ACHN (cell line): ENCODE results near the gene FNBP1L.
"Not testable (repeated sequence)": the region's sequence is repeated elsewhere in the genome, so short reads cannot be mapped to it uniquely, and the experiment has no call there.

ENCODE experiments used
- DNase-seq: peaks from one replicate; pipeline ENCODE4 v3.0.0-alpha.2; 2015
- in situ Hi-C: cut with HindIII; loops from 2 replicates; pipeline ENCODE4 v1.10.0; 2017; ENCODE audit warnings: low sequenced_read_pairs, low pct_ligation_motif_present, low pct_unique_long_range_greater_than_20kb

The FNBP1L gene

DNA sequence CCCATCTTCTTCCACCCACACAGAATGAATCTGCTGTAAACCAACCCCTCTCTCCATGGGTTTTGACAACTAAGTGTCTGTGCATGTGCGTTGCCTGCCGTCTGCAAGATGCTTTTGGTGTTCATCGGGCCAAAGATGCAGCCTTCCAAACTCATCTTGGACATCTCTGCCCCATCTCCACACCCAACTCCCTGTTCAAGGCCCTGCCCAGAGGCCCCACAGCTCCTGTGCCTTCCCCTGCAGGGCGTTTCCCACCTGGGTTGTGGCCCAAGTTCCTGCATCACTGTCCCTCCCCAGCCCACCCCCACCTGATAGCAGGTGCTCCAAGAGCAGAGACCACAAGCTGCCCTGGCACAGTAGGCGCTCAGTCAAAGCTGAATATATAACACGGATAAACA is 130.5 kb downstream of the FNBP1L start:
- in situ Hi-C loops, result no loop called here
- no peak for DNase-seq

DNA sequence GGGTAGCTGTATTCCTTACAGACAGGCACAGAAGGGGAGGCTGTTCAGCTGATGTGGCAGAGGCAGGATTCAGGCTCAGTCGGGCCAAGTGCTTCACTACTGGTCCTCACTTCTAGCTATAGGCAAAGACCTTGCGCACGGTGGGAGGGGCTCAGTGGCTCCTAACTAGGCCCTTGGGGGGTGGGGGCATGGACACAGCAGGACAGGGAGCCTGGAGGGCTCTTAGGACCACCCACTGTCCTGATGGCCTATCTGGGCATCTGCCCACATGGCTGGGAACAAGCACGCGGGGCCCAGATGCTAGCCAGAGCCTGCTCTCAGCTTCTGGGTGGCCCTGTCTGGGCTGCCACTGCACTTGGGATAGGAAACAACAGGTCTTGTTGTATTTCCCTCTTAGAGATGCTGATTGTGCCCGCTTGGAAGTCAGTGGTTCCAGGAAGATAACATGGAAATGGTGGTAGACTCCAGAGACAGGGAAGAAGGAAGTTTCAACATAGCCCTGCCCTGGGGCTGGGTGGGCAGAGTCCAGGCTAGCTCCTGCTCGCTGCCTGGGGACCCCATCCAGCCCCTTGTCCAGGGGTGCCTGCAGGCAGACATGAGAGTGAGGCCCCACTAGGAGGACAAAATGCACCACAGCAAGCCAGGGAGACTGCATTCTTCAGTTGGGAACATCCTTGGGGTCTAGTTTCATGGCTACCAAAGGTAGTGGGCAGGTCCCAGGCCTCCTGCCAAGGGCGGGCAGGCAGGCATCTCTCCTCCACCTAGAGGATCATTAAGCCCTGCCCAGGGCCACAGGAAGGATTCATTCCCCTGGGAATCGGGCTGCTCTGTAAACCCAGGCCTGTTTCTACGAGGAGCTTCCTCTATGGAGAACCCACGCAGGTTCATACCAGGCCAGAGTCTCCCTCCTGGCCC is 131.2 kb downstream of the FNBP1L start:
- DNase-seq, result no peak
- in situ Hi-C loops, result no loop called here

DNA sequence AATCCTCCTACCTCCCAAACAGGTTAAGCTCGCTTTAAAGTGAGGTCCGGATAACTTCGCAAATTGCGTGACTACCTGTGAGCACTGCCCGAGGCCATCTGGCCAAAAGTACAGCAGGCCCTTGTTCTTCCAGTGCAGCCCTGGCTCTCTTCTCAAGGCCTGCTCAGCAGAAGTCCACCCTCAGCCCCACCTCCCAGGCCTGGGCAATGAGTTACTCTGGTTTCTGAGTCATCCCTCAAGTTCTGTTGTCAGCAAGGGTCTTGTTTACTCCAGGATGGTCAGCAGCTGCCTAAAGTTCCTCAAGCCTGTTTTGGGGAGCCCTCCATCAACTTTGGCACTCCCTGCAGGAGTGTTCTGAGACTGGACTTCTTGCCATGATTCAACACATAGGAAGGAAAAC is 132.0 kb downstream of the FNBP1L start:
- DNase-seq, result peak; percentile 60
- in situ Hi-C loops, result no loop called here

DNA sequence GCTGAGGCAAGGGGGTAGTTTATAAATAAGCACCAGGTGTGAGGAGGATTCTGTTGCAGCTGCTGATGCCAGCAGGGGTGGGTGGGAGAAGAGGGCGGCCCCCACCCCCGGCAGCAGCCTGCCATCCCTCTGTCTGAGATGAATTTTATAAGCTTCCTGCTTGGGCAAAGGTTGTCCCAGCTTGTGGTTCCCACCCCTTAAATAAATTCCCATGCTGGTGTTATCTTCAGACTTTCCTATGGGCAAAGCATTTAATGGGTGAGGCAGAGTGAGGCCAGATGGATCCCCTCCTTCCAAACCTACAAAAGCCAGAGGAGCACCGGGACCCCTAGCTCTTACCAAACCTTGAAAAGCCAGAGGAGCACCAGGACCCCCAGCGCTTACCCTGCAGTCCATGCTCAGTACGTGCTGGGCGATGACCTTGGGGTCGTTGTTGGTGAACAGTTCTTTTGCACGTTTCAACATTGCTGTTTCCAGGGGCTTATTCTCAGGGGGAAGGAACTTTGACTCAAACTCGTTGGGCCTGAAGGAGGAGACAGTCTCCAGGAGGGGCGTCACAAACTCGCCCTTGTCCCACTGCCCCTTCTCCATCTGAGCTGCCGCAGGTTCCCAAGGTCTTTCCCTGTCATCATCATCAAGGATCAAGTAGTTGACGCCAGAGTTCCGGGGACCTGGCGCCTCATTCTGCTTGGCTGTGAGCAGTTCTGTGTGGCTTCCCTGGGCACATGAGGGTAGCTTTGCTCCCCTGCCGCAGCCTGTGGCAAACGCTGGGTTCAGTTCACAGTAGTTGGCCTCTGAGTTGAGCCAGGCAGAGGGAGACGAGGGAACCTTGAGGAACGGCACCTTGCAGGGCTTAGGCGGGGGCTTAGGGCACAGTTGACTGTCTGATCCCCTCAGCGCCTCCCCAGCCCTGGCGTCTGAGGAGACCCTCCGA is 134.3 kb downstream of the FNBP1L start:
- DNase-seq, result no peak
- in situ Hi-C loops, result no loop called here

- in situ Hi-C loops, result no loop called here
- DNase-seq, result no peak
Observed at GRCh38 chr1:93584261-93585003, 136.5 kb downstream of the FNBP1L start.

GRCh38 chr1:93585059-93585966 is 137.4 kb downstream of the FNBP1L start:
- no peak for DNase-seq

GRCh38 chr1:93587354-93587753 is 139.4 kb downstream of the FNBP1L start:
- in situ Hi-C loops, result no loop called here
- no peak for DNase-seq

More at GRCh38 chr1:93585059-93585966, 137.4 kb downstream of the FNBP1L start:
- in situ Hi-C loops, result no loop called here

DNA sequence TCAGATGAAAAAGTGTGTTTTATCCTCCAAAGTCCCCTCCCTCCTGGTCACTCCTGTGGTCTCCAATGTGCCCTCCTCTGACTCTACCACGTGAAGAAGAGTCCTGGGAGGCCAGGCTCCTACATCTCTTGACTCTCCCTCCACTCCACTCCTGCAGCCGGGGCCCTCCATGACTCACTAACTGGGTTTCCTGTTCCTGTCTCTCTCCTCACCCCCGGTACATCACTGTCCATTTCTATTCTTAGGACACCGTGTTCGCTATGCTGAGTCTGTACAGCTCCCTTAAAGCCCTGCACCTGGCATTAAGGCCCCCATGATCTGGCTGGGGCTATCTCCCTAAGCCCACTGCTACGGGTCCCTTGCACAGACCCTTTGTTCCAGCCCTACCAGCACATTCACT is 140.3 kb downstream of the FNBP1L start:
- DNase-seq, result no peak
- in situ Hi-C loops, result no loop called here

- DNase-seq, result no peak
- in situ Hi-C loops, result no loop called here
Observed at GRCh38 chr1:93588955-93589354, 141.0 kb downstream of the FNBP1L start.

GRCh38 chr1:93591291-93591675 is 143.4 kb downstream of the FNBP1L start:
- peak; percentile 57 for DNase-seq
- in situ Hi-C loops, result not testable (repeated sequence)

GRCh38 chr1:93591676-93592550 is 144.0 kb downstream of the FNBP1L start:
- DNase-seq, result peak; percentile 42
- in situ Hi-C loops, result no loop called here

GRCh38 chr1:93592551-93592949 is 144.6 kb downstream of the FNBP1L start:
- peak; percentile 25 for DNase-seq
- in situ Hi-C loops, result no loop called here

DNA sequence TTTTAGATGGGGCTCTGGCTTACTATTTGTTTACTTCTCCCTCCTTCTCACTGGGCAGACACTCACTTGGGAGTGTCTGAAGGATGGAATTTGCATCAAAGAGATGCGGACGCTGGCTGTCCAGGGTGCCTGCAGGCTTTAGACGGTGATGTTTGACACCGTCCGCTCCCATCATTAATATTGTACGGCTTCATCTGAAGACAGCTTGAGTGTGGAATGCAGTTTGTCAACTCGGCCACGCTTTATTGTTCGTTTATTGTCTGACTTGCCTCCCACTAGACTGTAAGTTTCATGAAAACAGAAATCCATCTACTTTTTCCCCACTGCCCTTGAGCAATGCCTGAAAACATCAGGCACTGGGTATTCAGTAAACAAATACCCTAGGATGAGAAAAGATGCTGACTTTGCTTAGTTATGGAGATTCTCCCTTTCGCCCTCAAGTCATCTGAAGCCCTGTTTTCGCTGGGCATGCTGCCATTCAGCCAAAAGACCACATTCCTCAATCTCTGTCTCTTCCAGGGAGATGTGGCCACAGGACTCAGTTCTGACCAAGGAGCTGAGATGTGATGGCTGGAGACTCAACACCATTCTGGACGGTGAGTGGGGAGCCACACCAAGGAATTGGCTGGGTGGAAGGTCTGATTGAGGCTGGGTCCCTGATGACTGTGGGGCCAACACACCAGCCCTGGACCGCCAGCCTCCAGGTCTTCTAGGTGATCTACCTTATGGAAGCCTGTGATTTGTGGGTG is 146.1 kb downstream of the FNBP1L start:
- no peak for DNase-seq
- in situ Hi-C loops, result no loop called here

DNA sequence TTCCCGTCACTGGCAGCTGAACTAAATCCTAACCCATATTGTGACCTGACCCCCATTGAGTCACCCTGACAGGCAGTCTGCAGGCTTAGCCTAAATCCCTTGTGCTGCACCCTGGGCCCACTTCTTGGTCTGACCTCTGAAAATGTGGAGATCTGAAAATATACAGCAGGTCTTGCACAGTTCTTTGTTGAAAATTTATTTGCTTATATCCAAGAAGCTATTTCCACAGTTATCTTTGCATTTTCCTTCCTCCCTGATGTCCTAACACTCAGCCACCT is 146.6 kb downstream of the FNBP1L start:
- in situ Hi-C loops, result no loop called here
- no peak for DNase-seq

DNA sequence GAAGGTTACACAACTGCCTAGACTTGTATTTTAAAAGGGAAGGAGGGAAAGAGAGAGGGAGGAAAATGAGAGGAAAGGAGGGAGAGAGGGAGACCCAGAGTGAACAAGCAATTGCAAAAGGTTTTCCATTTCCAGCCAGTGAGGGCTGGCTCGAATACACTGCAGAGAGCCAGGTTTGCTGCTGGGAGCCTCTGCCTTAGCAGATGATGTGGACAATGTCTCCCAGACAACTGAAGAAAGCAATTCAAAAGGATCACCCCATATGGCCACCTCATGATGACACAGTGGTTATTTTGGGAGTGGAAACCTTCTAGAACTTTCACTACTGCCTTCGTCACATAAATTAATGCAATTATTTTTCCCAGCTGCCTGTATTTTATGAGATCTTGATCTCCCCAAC is 147.3 kb downstream of the FNBP1L start:
- in situ Hi-C loops, result no loop called here
- DNase-seq, result no peak

DNA sequence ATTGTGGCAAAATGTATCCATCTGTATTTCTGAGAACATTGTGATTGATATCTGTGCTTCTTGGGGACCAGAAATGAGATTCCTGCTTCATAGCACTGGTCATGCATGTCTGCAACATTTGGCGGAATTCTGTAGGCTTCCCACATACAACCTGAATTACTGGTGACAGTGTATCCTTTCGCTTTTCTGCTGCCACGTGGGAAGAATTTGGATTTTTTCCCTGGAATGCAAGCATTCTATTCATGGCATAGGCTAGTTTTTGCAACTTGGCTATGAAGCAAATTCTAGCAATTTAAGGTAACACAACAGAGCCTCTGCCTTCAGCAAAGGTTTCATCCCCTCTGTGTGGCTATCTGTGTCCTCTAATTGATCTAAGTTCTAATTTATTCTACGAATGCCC is 147.8 kb downstream of the FNBP1L start:
- no peak for DNase-seq
- in situ Hi-C loops, result no loop called here
